ENCODE results near the gene ZNF692.

ZNF692 gene

GRCh38 chr1:248901578-248901977 is 42.7 kb upstream of the ZNF692 start:
- no peak overlapping the region for H3K4me3 ChIP-seq (ENCODE audit: low read length)
- DNase-seq (ENCODE audit: low read depth), result no peak
- TF ChIP-seq CTCF (conservative IDR thresholded peaks at IDR 0.05; ENCODE audit: low read depth, low read length), result no peak

DNA sequence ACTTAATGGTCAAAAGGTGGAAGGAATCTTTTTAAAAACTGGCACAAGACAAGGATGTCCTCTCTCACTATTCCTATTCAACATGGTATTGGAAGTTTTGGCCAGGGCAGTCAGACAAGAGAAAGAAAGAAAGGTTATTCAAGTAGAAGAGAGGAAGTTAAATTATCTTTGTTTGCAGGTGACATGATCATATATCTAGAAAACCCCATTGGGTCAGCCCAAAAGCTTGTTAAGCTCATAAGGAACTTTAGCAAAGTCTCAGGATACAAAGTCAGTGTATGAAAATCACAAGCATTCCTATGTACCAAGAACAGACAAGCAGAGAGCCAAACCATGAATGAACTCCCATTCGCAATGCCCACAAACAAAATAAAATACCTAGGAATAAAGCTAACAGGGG is 41.8 kb upstream of the ZNF692 start:
- no peak for DNase-seq (ENCODE audit: low read depth)
- no peak for TF ChIP-seq CTCF (conservative IDR thresholded peaks at IDR 0.05; ENCODE audit: low read depth, low read length)
- H3K4me3 ChIP-seq (ENCODE audit: low read length), result no peak overlapping the region

GRCh38 chr1:248897412-248898337 is 38.8 kb upstream of the ZNF692 start:
- no peak overlapping the region for H3K4me3 ChIP-seq (ENCODE audit: low read length)
- DNase-seq (ENCODE audit: low read depth), result no peak
- TF ChIP-seq CTCF (conservative IDR thresholded peaks at IDR 0.05; ENCODE audit: low read depth, low read length), result no peak

GRCh38 chr1:248894837-248895236 is 36.0 kb upstream of the ZNF692 start:
- no peak for DNase-seq (ENCODE audit: low read depth)
- H3K4me3 ChIP-seq (ENCODE audit: low read length), result no peak overlapping the region

DNA sequence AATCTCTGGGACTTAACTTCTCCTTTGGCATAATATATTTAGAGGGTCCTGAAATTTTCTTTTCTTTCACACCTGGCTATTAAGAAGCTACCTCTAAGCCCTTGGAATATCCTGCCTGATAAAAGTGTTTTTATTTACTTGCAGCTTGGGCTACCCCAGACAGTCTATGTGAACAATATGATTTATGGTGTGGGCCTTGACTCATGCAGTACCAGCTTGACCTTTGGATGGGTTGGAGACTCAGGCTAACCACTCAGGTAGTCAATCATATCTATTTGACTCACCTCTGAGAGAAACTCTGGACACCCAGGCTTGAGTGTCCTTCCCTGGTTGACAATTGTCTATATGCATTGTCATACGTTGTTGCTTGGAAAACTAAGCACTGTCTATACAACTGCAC is 33.7 kb upstream of the ZNF692 start:
- no peak overlapping the region for H3K4me3 ChIP-seq (ENCODE audit: low read length)
- TF ChIP-seq CTCF (conservative IDR thresholded peaks at IDR 0.05; ENCODE audit: low read depth, low read length), result no peak
- no peak for DNase-seq (ENCODE audit: low read depth)

More at GRCh38 chr1:248894837-248895236, 36.0 kb upstream of the ZNF692 start:
- no peak for TF ChIP-seq CTCF (conservative IDR thresholded peaks at IDR 0.05; ENCODE audit: low read depth, low read length)

DNA sequence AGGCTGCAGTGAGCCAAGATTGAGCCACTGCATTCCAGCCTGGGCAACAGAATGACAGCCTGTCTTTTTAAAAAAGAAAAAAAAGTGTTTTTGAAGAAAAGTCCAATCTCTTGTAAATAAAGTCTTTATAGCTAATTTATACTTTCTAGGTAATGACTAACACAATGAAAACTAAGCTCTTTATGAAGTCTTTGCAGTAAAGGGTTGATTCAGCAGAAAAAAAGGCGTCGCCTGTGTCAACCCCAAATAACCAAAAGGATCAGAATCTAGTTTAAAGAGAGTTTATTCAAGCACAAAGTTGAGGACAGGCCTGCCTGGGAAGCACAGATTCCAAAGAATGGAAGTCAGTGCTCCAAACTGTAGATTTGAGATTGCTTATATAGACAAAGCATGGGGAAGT is 32.9 kb upstream of the ZNF692 start:
- no peak for DNase-seq (ENCODE audit: low read depth)
- TF ChIP-seq CTCF (conservative IDR thresholded peaks at IDR 0.05; ENCODE audit: low read depth, low read length), result no peak
- H3K4me3 ChIP-seq (ENCODE audit: low read length), result no peak overlapping the region

Data from retinal pigment epithelial cell (primary cell).